ENCODE data around the gene ARL15. TPM values are rescaled to one million over a fixed set of nuclear protein-coding genes. Genes with fewer than 3 reads are reported as not detected.

Gene ARL15
- total and polyA plus RNA-seq, 2 donors (not counting 3 experiments of a cell fraction or from before 2014, with no cell fraction given) = 11.9 to 24.4 TPM

- H3K9me1 ChIP-seq (replicated peaks; ENCODE audit: control insufficient read depth, extremely low read depth, insufficient read depth, low read length) = no peaks in the 10 kb centered on the region
- no peak for DNase-seq (ENCODE audit: low read depth, low spot score)
- intact Hi-C loops (cut with micrococcal nuclease) (no loop called here), dilution Hi-C loops (cut with MboI; ENCODE audit: extremely low pct_ligation_motif_present, low sequenced_read_pairs) (no loop called here)
- POLR2A ChIA-PET = no interaction called here
- no peaks in the 10 kb centered on the region for H3K4me1 ChIP-seq (ENCODE audit: control insufficient read depth, extremely low read depth, insufficient read depth, low read length)
- TF ChIP-seq POLR2AphosphoS5 (IDR thresholded peaks at IDR 0.05; ENCODE audit: insufficient read depth, low read depth, low read length) = no peak
- TF ChIP-seq GATA2 (IDR thresholded peaks at IDR 0.05; ENCODE audit: insufficient read depth, insufficient read length, low read depth, low read length) = no peak
- no peak overlapping the region for H2AFZ ChIP-seq (ENCODE audit: low read depth, low read length)
- FAIRE-seq = peak; percentile 24
- no peaks in the 10 kb centered on the region for H3K79me2 ChIP-seq (ENCODE audit: control insufficient read depth, insufficient read depth, low read length)
- no peaks in the 10 kb centered on the region for H4K20me1 ChIP-seq (replicated peaks; ENCODE audit: control insufficient read depth, extremely low read depth, insufficient read depth, low read length)
- no peaks in the 10 kb centered on the region for H3K27me3 ChIP-seq (ENCODE audit: control insufficient read depth in 2 of 2, insufficient read depth in 2 of 2, low read length in 2 of 2)
- H3K36me3 ChIP-seq (ENCODE audit: control insufficient read depth in 2 of 2, extremely low read depth in 1 of 2, insufficient read depth in 2 of 2, low read length in 2 of 2) = no peaks in the 10 kb centered on the region
- no peaks in the 10 kb centered on the region for H3K9me3 ChIP-seq (replicated peaks; ENCODE audit: control insufficient read depth, insufficient read depth, low read length)
- no peak overlapping the region for H3K4me2 ChIP-seq (ENCODE audit: insufficient read depth, low read length)
- CTCF ChIA-PET = interaction anchor here (1.4 kb wide), 2 partner anchors 9 to 11 kb away, joined by 4 read pairs; no protein-coding TSS in a partner anchor
- no peak overlapping the region for H3K4me3 ChIP-seq (replicated peaks in 1 of 3; ENCODE audit: insufficient read depth in 1 of 3, low read depth in 1 of 3, low read length in 3 of 3)
- H3K27ac ChIP-seq (ENCODE audit: insufficient read depth, low read depth, low read length) = no peak overlapping the region
- BruUV-seq (replicated peaks) = no TSS peak
- no peak overlapping the region for H3K9ac ChIP-seq (replicated peaks; ENCODE audit: extremely low read depth, insufficient read depth, low read length)
Measured at GRCh38 chr5:54133917-54134316, 176.5 kb downstream of the ARL15 start.

GRCh38 chr5:54120473-54120872 lies 189.9 kb downstream of the ARL15 start:
- no peak for DNase-seq (ENCODE audit: low read depth, low spot score)
- Histone ChIP-seq H3K4me2 (ENCODE audit: insufficient read depth, low read length) (no peak overlapping the region), H3K9ac (replicated peaks; ENCODE audit: extremely low read depth, insufficient read depth, low read length) (no peak overlapping the region), H3K9me1 (replicated peaks; ENCODE audit: control insufficient read depth, extremely low read depth, insufficient read depth, low read length) (no peaks in the 10 kb centered on the region), H3K36me3 (ENCODE audit: control insufficient read depth in 2 of 2, extremely low read depth in 1 of 2, insufficient read depth in 2 of 2, low read length in 2 of 2) (no peaks in the 10 kb centered on the region), H2AFZ (ENCODE audit: low read depth, low read length) (no peak overlapping the region), H4K20me1 (replicated peaks; ENCODE audit: control insufficient read depth, extremely low read depth, insufficient read depth, low read length) (no peaks in the 10 kb centered on the region), H3K9me3 (replicated peaks; ENCODE audit: control insufficient read depth, insufficient read depth, low read length) (no peaks in the 10 kb centered on the region), H3K27me3 (ENCODE audit: control insufficient read depth in 2 of 2, insufficient read depth in 2 of 2, low read length in 2 of 2) (no peaks in the 10 kb centered on the region), H3K4me1 (ENCODE audit: control insufficient read depth, extremely low read depth, insufficient read depth, low read length) (no peaks in the 10 kb centered on the region), H3K27ac (ENCODE audit: insufficient read depth, low read depth, low read length) (no peak overlapping the region), H3K79me2 (ENCODE audit: control insufficient read depth, insufficient read depth, low read length) (no peaks in the 10 kb centered on the region), H3K4me3 (replicated peaks in 1 of 3; ENCODE audit: insufficient read depth in 1 of 3, low read depth in 1 of 3, low read length in 3 of 3) (no peak overlapping the region)
- dilution Hi-C loops (cut with MboI; ENCODE audit: extremely low pct_ligation_motif_present, low sequenced_read_pairs) (no loop called here), intact Hi-C loops (cut with micrococcal nuclease) (no loop called here)
- no peak for TF ChIP-seq MYC (IDR thresholded peaks at IDR 0.05; ENCODE audit: low read depth, low read length)
- TF ChIP-seq GATA2 (IDR thresholded peaks at IDR 0.05; ENCODE audit: insufficient read depth, insufficient read length, low read depth, low read length) = no peak
- no peak for TF ChIP-seq POLR2AphosphoS5 (IDR thresholded peaks at IDR 0.05; ENCODE audit: insufficient read depth, low read depth, low read length)
- no peak for TF ChIP-seq MAX (IDR thresholded peaks at IDR 0.05; ENCODE audit: insufficient read depth, insufficient read length)
- no peak for TF ChIP-seq CTCF (IDR thresholded peaks at IDR 0.05; ENCODE audit: extremely low read depth in 1 of 2, insufficient read depth in 1 of 2, low read depth in 1 of 2, low read length in 2 of 2)
- TF ChIP-seq JUN (IDR thresholded peaks at IDR 0.05; ENCODE audit: borderline replicate concordance, insufficient read depth, insufficient read length, low read depth) = no peak
- no peak for TF ChIP-seq POLR2A (IDR thresholded peaks at IDR 0.05; ENCODE audit: low read depth, low read length)
- TF ChIP-seq EZH2 (IDR thresholded peaks at IDR 0.05; ENCODE audit: borderline replicate concordance, low read depth, low read length, severe bottlenecking) = no peak
- no peak for TF ChIP-seq FOS (IDR thresholded peaks at IDR 0.05; ENCODE audit: borderline replicate concordance, insufficient read depth, low read length)
- ChIA-PET POLR2A (no interaction called here), CTCF (no interaction called here)
- no peak for FAIRE-seq
- no TSS peak for BruUV-seq (replicated peaks)

All from endothelial cell of umbilical vein (primary cell).